Effector memory CD4-positive, alpha-beta T cell (primary cell): ENCODE data around the gene TAF11L5.
"Not testable (repeated sequence)": the region's sequence is repeated elsewhere in the genome, so short reads cannot be mapped to it uniquely, and the experiment has no call there.

Experiments
- DNase-seq, 3 donors: peaks; one replicate each; pipeline ENCODE4 v3.0.0-alpha.2; 2020
- H3K27ac ChIP-seq: 2 replicates; pipeline ENCODE4 v1.7.0; 2013; ENCODE audit warnings: mild to moderate bottlenecking, low read length, moderate library complexity; ENCODE audit not compliant: insufficient read depth, poor library complexity, severe bottlenecking
- H3K27me3 ChIP-seq: replicated peaks from 2 replicates; pipeline ENCODE4 v1.7.0; 2013; ENCODE audit warnings: mild to moderate bottlenecking, low read length; ENCODE audit not compliant: insufficient read depth, control insufficient read depth, poor library complexity, severe bottlenecking
- H3K36me3 ChIP-seq: 2 replicates; pipeline ENCODE4 v1.7.0; 2013; ENCODE audit warnings: mild to moderate bottlenecking, low read length, moderate library complexity; ENCODE audit not compliant: control insufficient read depth, insufficient read depth
- H3K4me1 ChIP-seq: 2 replicates; pipeline ENCODE4 v1.7.0; 2013; ENCODE audit warnings: low read length, mild to moderate bottlenecking; ENCODE audit not compliant: control insufficient read depth, insufficient read depth, poor library complexity, severe bottlenecking
- H3K4me3 ChIP-seq: 2 replicates; pipeline ENCODE4 v1.7.0; 2013; ENCODE audit warnings: low read length, low read depth, mild to moderate bottlenecking; ENCODE audit not compliant: insufficient read depth, poor library complexity, severe bottlenecking
- H3K9me3 ChIP-seq: 2 replicates; pipeline ENCODE4 v1.7.0; 2013; ENCODE audit warnings: mild to moderate bottlenecking, low read length, moderate library complexity; ENCODE audit not compliant: control insufficient read depth
- total RNA-seq, 3 donors: gene quantifications; one replicate each; lab custom pipeline; 2026; lab: John Stamatoyannopoulos, UW

TAF11L5 gene
- 0 reads per million in 3 donors for total RNA-seq

DNA sequence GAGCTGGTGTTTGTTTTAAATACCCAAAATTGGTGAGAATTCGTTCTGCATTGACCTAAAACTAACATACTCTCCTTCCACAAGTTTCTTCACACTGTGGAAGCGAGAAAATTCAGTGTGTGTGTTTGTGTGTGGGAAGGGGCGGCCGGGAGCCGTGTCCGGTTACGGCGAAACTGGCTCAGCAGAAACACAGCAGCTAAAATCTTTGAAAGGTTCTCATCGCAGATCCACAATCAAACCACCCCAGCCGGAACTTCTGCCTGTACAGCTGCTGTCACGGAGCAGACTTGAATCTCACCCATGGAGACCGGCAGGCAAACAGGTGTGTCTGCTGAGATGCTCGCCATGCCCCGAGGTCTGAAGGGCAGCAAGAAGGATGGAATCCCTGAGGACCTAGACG, at the start of gene TAF11L5:
TSS of gene TAF11L5 (plus strand) at position 301 of the 400 bp plus-strand sequence.
- not testable (repeated sequence) for H3K4me1 ChIP-seq, DNase-seq, H3K36me3 ChIP-seq, H3K9me3 ChIP-seq, H3K27ac ChIP-seq, H3K4me3 ChIP-seq, H3K27me3 ChIP-seq

DNA sequence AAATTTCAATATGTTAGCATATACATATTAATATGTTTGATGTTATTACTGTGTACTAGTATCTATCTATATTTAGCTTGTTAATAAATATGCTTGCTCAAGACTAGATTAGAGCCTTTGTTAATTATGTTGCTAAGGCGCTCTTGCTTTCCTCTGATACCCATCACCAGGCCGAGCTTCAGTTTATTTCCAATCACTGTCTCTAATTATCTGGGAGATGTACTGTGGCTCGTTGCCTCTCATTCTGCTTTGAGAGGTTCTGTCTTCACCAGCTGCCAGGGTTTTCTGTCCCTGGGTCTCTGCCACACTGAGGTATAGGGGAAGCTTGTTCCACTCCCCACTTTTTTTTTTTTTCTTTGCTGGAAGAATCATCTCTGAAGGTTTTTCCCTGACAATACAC, 48.0 kb upstream of the TAF11L5 start:
- Histone ChIP-seq H3K4me3 (no peak overlapping the region), H3K9me3 (no peaks in the 10 kb centered on the region)

DNA sequence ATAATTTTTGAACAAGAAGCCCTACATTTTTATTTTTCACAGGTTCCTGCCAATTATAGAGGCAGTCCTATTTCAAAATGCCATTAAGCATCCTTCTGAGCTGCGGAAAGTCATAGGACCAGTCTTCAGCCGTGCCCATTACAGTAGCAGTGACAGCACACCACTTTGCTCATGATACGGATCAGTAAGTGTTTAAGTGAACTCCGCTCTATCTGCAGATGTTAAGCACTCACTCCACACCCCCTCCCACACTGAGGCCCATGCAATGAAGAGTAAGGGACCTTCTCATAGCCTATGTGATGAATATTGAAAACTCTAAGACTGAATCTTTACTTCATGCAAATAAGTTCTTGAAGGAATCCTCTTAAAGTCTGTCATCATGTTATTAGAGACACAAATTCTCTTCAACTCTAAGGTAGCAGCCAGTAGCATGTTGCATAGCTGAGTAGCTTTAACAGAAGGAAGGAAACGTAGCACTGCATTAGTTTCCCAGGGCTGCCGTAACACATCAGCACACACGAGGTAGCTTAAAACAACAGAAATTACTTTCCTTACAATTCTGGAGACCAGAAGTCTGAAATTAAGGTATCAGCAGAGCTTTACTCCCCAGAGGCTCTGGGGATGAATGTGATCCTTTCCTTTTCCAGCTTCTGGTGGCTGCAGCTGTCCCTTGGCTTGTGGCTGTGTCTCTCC, 47.3 kb upstream of the TAF11L5 start:
- Histone ChIP-seq H3K4me3 (no peak overlapping the region), H3K9me3 (no peaks in the 10 kb centered on the region), H3K27ac (no peak overlapping the region), H3K36me3 (no peaks in the 10 kb centered on the region), H3K27me3 (no peaks in the 10 kb centered on the region), H3K4me1 (no peaks in the 10 kb centered on the region)
- DNase-seq = no peak

More for the DNA sequence above, 48.0 kb upstream of the TAF11L5 start:
- Histone ChIP-seq H3K36me3 (no peaks in the 10 kb centered on the region), H3K27me3 (no peaks in the 10 kb centered on the region), H3K27ac (no peak overlapping the region), H3K4me1 (no peaks in the 10 kb centered on the region)
- no peak for DNase-seq

DNA sequence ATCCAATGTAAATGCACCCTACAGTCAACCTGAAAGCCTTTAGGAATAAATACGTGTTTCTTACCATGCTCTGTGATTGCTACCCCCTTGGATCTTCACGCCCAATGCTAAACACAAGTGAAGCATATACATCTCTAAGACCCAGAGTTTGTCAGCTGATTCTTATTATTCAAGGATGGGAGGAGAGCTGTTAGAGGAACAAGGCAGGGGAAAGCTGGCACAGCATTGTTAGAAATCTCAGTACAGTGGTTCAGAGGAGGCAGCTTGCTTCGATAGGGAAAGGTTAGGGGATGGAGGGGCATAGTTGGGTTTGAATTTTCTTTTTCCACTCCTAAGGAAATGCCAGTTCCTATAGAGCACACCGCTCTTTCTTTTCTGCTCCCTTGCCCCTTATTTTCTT, 43.7 kb upstream of the TAF11L5 start:
- Histone ChIP-seq H3K4me3 (no peak overlapping the region), H3K9me3 (no peaks in the 10 kb centered on the region), H3K27me3 (no peaks in the 10 kb centered on the region), H3K27ac (no peak overlapping the region), H3K4me1 (no peaks in the 10 kb centered on the region), H3K36me3 (no peaks in the 10 kb centered on the region)
- DNase-seq = no peak

DNA sequence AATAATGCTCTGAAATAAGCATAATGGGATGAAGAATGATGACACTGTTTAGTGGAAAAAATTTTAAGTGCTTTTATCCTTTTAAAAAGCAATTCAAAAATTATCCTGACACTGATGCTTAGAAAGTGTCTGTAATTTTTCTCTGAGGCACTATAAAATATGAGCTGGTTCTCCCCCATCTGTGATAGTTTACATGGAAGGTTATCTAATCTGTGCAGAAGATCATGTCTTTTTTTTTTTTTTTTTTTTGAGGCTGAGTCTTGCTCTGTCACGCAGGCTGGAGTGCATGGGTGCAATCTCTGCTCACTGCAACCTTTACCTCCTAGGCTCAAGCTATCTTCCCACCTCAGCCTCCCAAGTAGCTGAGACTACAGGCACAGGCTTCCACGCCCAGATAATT, 42.2 kb upstream of the TAF11L5 start:
- DNase-seq = no peak
- H3K36me3 ChIP-seq = no peaks in the 10 kb centered on the region
- H3K27ac ChIP-seq = no peak overlapping the region
- no peak overlapping the region for H3K4me3 ChIP-seq
- no peaks in the 10 kb centered on the region for H3K27me3 ChIP-seq
- no peaks in the 10 kb centered on the region for H3K4me1 ChIP-seq
- H3K9me3 ChIP-seq = no peaks in the 10 kb centered on the region

DNA sequence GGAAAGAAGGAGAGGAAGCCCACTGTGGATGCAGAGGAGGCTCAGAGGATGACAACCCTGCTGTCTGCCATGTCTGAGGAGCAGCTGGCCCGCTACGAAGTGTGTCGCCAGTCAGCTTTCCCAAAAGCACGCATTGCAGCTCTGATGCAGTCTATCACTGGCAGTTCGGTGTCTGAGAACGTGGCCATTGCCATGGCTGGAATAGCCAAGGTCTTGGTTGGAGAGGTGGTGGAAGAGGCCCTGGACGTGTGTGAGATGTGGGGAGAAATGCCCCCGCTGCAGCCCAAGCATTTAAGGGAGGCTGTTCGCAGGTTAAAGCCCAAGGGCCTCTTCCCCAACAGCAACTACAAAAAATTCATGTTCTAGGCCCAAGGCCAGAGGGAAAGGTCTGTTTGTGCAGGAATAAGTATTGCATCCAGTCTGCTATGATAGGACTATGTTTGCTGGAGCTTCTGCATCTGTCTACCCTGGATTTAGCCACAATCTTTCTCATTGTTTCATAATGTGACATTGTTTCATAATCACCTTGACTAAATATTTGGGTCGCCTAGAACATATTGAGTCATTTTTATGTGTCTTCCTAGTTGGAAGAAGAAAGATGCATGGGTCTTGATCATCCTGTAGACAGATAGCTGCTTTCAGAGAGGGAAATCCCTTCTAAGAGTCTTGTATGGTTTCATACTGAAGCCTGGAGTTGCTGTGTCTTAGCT, 38.4 kb upstream of the TAF11L5 start:
- H3K36me3 ChIP-seq, H3K27me3 ChIP-seq, H3K4me3 ChIP-seq, H3K27ac ChIP-seq, H3K9me3 ChIP-seq, H3K4me1 ChIP-seq, DNase-seq: not testable (repeated sequence)

DNA sequence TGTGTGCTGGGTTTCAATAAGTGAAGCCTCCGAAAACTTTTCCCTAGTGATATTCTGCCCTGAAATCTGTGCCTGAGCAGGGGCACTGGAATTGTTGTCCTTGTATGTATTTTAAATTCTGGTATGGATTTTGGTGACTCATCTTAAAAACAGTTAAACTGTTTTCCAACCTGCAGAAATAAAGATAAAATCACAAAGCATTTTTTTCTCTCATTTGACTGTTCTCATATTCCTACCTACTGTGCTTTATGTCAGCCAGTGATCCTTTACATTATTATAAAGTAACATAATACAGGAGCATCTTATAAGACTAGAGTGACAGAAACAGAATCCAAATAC, 37.9 kb upstream of the TAF11L5 start:
- DNase-seq = no peak
- Histone ChIP-seq H3K9me3 (no peaks in the 10 kb centered on the region), H3K27me3 (no peaks in the 10 kb centered on the region), H3K36me3 (no peaks in the 10 kb centered on the region), H3K4me3 (no peak overlapping the region), H3K27ac (no peak overlapping the region), H3K4me1 (no peaks in the 10 kb centered on the region)

DNA sequence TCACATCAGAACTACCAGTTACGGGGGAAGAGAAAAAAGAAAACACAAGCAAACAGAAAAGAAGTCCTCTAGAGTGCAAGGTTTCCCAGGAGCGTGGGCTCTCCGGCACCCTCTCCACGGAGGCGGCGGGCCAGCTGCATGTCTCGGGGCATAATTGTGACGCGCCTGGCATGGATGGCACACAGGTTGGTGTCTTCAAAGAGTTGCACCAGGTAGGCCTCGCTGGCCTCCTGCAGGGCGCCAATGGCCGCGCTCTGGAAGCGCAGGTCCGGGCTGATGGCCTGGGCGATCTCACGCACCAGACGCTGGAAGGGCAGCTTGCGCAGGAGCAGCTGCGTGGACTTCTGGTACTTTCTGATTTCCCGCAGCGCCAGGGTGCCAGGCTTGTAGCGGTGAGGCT, 33.8 kb upstream of the TAF11L5 start:
- H3K36me3 ChIP-seq, H3K4me3 ChIP-seq, H3K27ac ChIP-seq, H3K9me3 ChIP-seq, DNase-seq, H3K27me3 ChIP-seq, H3K4me1 ChIP-seq: not testable (repeated sequence)

DNA sequence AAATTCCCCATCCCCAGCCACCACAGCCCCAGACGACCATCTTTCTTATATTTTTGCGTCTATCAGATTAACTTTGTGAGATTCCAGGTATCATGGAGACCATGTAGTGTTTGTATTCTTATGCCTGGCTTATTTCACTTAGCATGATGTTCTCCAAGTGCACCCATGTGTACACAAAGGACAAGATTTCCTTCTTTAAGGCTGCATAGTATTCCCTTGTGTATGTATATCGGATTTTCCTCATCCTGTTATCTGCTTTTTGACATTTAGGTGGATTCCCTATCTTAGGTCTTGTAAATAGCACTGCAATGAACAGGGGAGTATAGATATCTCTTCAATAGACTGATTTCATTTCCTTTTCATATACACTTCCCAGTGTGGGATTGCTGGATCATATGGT, 32.3 kb upstream of the TAF11L5 start:
- Histone ChIP-seq H3K4me3 (no peak overlapping the region), H3K4me1 (no peaks in the 10 kb centered on the region), H3K27ac (no peak overlapping the region), H3K27me3 (no peaks in the 10 kb centered on the region), H3K9me3 (no peaks in the 10 kb centered on the region), H3K36me3 (no peaks in the 10 kb centered on the region)
- no peak for DNase-seq

DNA sequence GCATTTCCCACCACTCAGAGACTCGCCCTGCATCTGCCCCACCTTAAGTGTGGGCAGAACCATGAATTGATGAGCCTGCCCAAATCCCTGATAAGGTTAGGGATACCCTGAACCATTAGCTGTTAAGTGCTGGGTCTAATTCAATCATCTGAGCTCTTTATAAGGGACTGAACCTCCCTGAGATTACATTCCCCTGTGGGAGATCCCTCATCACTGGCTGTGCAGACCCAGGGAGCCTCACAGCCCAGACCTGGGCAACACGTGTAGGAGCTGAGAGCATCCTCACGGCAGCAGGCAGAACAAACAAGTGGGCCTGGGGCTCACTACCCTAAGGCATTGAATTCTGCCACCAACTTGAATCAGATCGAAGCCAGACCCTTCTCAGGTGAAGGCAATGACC, 27.6 kb upstream of the TAF11L5 start:
- Histone ChIP-seq H3K36me3 (no peaks in the 10 kb centered on the region), H3K9me3 (no peaks in the 10 kb centered on the region), H3K27ac (no peak overlapping the region), H3K27me3 (no peaks in the 10 kb centered on the region), H3K4me3 (no peak overlapping the region), H3K4me1 (no peaks in the 10 kb centered on the region)
- no peak for DNase-seq
